SK-N-SH (cell line): Measurements from ENCODE around the gene SHMT2.

Experiments
- FOSL2 ChIP-seq: IDR thresholded peaks from 2 replicates; pipeline ENCODE4 v1.4.0; 2012; ENCODE audit warnings: low read depth, mild to moderate bottlenecking, moderate library complexity, borderline replicate concordance
- FOXM1 ChIP-seq: IDR thresholded peaks from 2 replicates; pipeline ENCODE4 v1.4.0; 2012; ENCODE audit warnings: low read depth, mild to moderate bottlenecking
- GABPA ChIP-seq: IDR thresholded peaks from 2 replicates; pipeline ENCODE4 v1.4.0; 2012; ENCODE audit warnings: low read depth, mild to moderate bottlenecking
- TF ChIP-seq, protein P1 (sequence below): IDR thresholded peaks from 2 replicates; pipeline ENCODE4; 2012
- TF ChIP-seq, protein P2 (sequence below): IDR thresholded peaks from 2 replicates; pipeline ENCODE4 v1.4.0; 2012; ENCODE audit warnings: low read depth
- TF ChIP-seq, protein P3 (sequence below): fragments of 200-600 bp; sonication (generic); IDR thresholded peaks from 2 replicates; pipeline ENCODE4 v1.6.1; 2017; ENCODE audit warnings: antibody characterized with exemption, mild to moderate bottlenecking, moderate library complexity

DNA sequence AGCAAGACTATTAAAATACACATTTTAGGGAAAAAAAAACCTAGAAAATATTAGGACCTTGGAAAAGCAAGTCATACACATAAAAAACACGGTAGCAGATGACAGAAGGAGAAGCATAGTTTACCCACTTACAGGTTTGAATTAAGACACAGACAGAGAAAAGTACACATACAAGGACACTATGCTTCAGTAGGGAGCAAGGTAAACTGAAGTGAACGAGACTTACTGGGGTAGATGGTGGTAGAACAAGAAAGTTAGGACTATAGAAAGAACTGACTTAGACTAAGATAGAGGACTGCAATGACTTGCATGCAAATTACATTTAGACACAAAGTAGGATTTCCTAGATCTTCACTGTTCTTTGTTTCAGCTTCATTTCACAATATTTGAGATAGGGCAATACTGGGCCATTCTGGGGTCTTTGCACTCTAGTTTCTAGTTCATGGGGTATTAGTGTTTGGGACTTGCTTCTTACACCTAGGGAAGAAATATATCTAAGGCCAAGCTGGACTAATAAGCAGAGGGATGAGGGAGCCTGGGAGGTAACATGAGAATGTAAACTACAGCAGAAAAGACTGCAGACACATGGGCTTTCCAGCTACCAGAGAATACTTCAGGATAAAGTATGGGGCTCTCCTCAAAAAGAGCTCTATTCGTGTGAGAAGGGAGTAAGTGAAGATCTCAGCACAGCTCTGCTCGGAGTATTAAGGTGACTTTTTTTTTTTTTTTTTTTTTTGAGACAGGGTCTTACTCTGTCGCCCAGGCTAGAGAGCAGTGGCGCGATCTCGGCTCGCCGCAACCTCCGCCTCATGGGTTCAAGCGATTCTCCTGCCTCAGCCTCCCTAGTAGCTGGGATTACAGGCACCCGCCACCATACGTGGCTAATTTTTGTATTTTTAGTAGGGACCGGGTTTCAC, 49.2 kb downstream of the SHMT2 start:
- TF ChIP-seq, protein P1, sequence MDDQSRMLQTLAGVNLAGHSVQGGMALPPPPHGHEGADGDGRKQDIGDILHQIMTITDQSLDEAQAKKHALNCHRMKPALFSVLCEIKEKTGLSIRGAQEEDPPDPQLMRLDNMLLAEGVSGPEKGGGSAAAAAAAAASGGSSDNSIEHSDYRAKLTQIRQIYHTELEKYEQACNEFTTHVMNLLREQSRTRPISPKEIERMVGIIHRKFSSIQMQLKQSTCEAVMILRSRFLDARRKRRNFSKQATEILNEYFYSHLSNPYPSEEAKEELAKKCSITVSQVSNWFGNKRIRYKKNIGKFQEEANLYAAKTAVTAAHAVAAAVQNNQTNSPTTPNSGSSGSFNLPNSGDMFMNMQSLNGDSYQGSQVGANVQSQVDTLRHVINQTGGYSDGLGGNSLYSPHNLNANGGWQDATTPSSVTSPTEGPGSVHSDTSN, result no peak
- no peak for TF ChIP-seq FOXM1
- TF ChIP-seq, protein P2, sequence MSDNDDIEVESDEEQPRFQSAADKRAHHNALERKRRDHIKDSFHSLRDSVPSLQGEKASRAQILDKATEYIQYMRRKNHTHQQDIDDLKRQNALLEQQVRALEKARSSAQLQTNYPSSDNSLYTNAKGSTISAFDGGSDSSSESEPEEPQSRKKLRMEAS, result no peak
- TF ChIP-seq, protein P3, sequence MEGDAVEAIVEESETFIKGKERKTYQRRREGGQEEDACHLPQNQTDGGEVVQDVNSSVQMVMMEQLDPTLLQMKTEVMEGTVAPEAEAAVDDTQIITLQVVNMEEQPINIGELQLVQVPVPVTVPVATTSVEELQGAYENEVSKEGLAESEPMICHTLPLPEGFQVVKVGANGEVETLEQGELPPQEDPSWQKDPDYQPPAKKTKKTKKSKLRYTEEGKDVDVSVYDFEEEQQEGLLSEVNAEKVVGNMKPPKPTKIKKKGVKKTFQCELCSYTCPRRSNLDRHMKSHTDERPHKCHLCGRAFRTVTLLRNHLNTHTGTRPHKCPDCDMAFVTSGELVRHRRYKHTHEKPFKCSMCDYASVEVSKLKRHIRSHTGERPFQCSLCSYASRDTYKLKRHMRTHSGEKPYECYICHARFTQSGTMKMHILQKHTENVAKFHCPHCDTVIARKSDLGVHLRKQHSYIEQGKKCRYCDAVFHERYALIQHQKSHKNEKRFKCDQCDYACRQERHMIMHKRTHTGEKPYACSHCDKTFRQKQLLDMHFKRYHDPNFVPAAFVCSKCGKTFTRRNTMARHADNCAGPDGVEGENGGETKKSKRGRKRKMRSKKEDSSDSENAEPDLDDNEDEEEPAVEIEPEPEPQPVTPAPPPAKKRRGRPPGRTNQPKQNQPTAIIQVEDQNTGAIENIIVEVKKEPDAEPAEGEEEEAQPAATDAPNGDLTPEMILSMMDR, result no peak
- TF ChIP-seq FOSL2, result no peak
- TF ChIP-seq GABPA, result no peak
